ENCODE results near the gene SDF4.

DNA sequence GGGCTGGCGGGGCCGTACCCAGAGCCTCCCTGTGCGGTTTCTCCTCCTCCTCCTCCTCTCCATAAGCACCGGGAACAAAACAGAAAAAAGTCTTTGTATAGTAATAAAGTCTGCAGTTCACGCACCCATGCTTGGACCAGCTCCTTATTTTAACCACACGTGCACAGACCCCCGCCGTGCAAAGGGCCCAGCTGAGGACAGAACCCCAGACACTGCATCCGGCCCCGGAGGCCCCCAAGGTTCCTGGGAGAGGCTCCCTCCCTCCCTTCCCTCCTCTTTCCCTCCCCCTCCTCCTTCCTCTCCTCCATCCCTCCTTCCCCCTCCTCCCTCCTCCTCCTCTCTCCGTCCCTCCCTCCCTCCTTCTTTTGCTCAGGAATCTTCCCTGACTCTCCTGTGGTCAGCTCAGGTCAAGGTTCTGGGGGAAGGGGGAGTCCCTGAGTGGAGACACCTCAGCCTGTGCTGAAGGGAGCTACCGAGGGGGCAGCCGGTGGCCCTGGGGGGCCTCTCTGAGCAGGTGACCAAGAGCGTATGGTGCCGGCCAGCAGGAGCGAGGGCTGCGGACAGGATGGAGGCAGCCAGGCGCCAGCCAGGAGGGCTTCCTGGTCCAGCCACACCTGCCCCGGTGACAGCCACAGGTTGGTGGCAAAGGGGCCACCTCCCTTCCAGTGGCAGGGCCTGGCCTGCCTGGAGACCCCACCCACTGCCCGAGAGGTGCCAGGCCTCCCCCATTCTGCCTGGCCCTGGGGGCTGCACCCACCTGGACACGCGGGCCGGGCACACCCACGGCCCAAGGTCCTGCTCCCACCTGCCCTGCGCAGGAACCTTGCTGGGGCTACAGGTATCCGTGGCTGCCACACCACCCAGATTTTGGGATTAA lies 61.3 kb downstream of the SDF4 start:
- TF ChIP-seq POLR2A (IDR thresholded peaks at IDR 0.05) (no peak), CTCF (IDR thresholded peaks at IDR 0.05) (no peak), EP300 (IDR thresholded peaks at IDR 0.05) (no peak)
